Measurements from ENCODE around the gene SKIDA1. TPM values are rescaled to one million over a fixed set of nuclear protein-coding genes. Genes with fewer than 3 reads are reported as not detected.

The SKIDA1 gene
- total and polyA plus RNA-seq, 8 donors: under 0.01 to 2.7 (median 0.45) TPM; not detected in 1

DNA sequence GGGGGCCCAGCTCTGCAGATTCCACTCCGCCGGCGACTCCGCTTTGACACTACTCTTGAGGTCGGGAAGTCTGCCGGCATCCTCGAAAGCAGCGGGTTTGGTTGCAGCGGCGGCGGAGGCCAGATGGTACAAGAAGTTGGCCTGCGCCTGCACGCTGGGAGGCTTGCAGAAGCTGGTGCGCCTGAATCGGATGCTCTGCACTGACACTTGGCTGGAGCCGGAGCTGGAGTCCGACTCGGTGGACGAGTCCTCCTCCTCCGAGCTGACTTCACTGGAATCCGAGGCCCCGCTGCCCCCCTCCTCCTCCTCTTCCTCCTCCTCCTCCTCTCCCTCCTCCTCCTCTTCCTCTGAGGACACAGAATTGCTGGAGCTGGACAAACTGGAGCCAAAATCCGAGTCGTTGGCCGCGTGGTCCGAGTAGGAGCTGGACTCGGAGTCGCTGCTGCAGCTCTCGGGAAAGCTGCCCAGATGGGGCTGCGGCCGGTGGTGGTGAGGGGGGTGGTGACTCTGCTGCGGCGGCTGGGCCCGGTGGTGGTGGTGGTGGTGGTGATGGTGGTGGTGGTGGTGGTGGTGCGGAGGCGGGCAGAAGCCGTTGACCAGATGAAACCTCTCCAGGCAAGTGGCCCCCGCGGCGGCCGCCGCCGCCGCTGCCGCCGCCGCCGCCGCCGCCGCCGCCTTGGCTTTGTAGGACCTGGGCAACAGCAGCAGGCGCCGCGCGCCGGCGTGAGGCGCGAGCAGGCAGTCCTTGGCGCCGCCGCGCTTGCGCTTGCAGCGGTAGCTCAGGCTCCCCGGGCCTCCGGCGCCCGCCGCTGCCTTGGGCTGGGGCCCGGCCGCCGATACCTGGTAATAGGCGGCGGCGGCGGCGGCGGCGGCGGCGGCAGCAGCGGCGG lies 9.0 kb downstream of the SKIDA1 start:
- peaks cover 0 to 80% (median 71%) of the 10 kb centered on the region in 3 donors for H3K27me3 ChIP-seq
- no peaks in the 10 kb centered on the region for H3K36me3 ChIP-seq
- TF ChIP-seq POLR2A (IDR thresholded peaks at IDR 0.05) (no peak), POLR2AphosphoS5 (IDR thresholded peaks at IDR 0.05) (no peak), EP300 (IDR thresholded peaks at IDR 0.05) (no peak)
- TF ChIP-seq, protein P1, sequence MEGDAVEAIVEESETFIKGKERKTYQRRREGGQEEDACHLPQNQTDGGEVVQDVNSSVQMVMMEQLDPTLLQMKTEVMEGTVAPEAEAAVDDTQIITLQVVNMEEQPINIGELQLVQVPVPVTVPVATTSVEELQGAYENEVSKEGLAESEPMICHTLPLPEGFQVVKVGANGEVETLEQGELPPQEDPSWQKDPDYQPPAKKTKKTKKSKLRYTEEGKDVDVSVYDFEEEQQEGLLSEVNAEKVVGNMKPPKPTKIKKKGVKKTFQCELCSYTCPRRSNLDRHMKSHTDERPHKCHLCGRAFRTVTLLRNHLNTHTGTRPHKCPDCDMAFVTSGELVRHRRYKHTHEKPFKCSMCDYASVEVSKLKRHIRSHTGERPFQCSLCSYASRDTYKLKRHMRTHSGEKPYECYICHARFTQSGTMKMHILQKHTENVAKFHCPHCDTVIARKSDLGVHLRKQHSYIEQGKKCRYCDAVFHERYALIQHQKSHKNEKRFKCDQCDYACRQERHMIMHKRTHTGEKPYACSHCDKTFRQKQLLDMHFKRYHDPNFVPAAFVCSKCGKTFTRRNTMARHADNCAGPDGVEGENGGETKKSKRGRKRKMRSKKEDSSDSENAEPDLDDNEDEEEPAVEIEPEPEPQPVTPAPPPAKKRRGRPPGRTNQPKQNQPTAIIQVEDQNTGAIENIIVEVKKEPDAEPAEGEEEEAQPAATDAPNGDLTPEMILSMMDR (IDR thresholded peaks at IDR 0.05): no peak
- H3K4me1 ChIP-seq: peaks cover 6 to 66% (median 37%) of the 10 kb centered on the region in 4 donors
- WGBS, 5 donors: 0 to 1% (median 1%) methylated on average over 17 to 86 of the region's 86 CpGs
- peak overlapping the region; percentile 58 to 82 (median 79) for H3K27ac ChIP-seq
- no peaks in the 10 kb centered on the region for H3K9me3 ChIP-seq
- DNase-seq: peak; percentile 71 to 88
- peak overlapping the region; percentile 58 to 76 (median 67) for H3K4me3 ChIP-seq
- intact Hi-C loops (cut with DNase I; ENCODE audit: low total_unique reads): no loop called here

DNA sequence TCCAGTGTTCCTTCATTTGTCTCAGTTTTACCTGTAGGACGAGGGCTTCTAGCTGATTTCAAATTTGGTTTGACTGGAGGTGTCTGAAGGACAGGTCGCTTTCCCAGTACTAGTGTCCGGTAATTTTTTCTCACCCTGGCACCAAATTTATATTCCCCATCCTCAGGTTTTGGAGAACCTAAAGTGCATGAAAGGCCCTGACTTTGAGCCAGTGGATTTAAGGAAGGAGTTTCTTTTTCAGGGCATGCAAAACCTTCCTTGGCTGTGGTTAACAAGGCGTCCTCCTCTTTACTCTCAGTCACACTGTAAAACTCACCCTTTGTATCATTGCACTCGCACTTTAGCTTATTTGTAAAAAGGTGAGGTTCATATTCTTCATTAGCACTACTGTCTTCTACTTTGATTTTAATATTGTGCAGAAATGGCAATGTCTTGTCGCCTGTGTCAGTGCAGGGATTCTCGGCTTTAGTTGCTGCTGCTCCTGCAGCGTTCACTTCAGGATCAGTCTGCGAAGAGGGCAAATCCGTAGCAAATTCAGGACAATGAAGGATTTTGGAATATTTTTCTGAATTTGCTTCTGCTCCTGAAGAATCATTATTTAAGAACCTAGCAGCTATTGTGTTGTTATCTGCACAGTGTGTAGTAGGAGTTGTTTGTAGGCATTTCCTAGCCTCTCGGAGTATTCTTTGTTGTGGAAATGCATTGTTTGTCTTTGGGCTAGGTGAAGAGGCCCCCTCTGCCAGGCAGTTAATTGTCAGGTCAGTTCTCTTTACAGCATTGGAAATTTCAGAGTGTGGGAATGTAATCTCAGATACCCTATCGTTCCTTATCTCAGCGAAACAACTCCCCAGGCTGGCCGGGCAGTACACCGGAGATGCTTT lies 9.9 kb downstream of the SKIDA1 start:
- peaks cover 6 to 66% (median 34%) of the 10 kb centered on the region in 4 donors for H3K4me1 ChIP-seq
- H3K27me3 ChIP-seq: peaks cover 0 to 76% (median 66%) of the 10 kb centered on the region in 3 donors
- H3K36me3 ChIP-seq: no peaks in the 10 kb centered on the region
- peak overlapping the region; percentile 57 to 82 (median 73) for H3K27ac ChIP-seq
- no peak for DNase-seq
- no peaks in the 10 kb centered on the region for H3K9me3 ChIP-seq
- peak overlapping the region; percentile 58 to 76 (median 67) for H3K4me3 ChIP-seq
- intact Hi-C loops (cut with DNase I; ENCODE audit: low total_unique reads): no loop called here
- WGBS, 5 donors: 46 to 55% (median 52%) methylated on average over 15 of the region's 15 CpGs
- TF ChIP-seq POLR2AphosphoS5 (IDR thresholded peaks at IDR 0.05) (no peak), POLR2A (IDR thresholded peaks at IDR 0.05) (no peak), EP300 (IDR thresholded peaks at IDR 0.05) (no peak)
- TF ChIP-seq, protein P1 (IDR thresholded peaks at IDR 0.05): no peak

- H3K36me3 ChIP-seq: no peaks in the 10 kb centered on the region
- no peak for DNase-seq
- no peaks in the 10 kb centered on the region for H3K9me3 ChIP-seq
- WGBS, 5 donors: 74 to 86% (median 79%) methylated on average over 10 of the region's 10 CpGs
- peak overlapping the region in 3 of 4 donors; percentile 58 to 76 (median 71) for H3K4me3 ChIP-seq
- peaks cover 0 to 76% (median 67%) of the 10 kb centered on the region in 3 donors for H3K27me3 ChIP-seq
- TF ChIP-seq POLR2AphosphoS5 (IDR thresholded peaks at IDR 0.05) (no peak), EP300 (IDR thresholded peaks at IDR 0.05) (no peak), POLR2A (IDR thresholded peaks at IDR 0.05) (no peak)
- TF ChIP-seq, protein P1 (IDR thresholded peaks at IDR 0.05): no peak
- H3K27ac ChIP-seq: peak overlapping the region in 2 of 5 donors; percentile 2 to 23
- intact Hi-C loops (cut with DNase I; ENCODE audit: low total_unique reads): no loop called here
- peaks cover 6 to 66% (median 34%) of the 10 kb centered on the region in 4 donors for H3K4me1 ChIP-seq
Observed at GRCh38 chr10:21514818-21515351, 10.6 kb downstream of the SKIDA1 start.

Measured in stomach (tissue), 9 donors.